ENCODE measurements around the gene C10orf90. TPM values are rescaled to one million over a fixed set of nuclear protein-coding genes. Genes with fewer than 3 reads are reported as not detected.

Gene C10orf90
- total RNA-seq, 4 donors from 2014 or later: 0.33 to 1.2 (median 1.1) TPM; not detected in 1

DNA sequence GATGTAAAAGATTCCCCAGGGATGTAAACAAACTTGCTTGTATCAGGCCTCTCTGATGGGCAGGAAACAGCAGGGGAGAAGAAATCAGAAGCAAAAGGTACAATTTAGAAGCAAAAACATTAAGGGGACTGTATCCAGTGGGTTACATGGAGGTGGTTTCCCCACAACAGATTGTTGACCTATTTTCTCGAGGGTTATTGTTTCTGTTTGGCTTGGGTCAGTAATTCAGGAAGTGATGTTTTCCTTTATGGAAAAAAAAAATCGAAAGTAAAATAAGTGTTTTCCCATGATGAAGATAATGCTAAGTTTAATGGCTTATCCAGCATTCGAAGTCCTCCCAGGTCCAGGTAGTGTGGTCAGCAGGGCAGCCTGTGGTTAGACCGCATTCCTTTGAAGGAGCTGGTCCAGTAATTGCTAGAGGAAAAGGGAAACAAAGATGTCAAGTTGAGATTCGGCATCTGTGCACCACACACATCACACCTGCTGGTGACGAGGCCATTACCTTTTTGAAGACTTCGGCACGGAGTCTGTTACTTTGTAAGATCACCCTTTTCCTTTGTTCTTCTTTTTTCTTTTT, 244.9 kb downstream of the C10orf90 start:
- TF ChIP-seq CTCF (IDR thresholded peaks at IDR 0.05; ENCODE audit: low read depth): no peak

DNA sequence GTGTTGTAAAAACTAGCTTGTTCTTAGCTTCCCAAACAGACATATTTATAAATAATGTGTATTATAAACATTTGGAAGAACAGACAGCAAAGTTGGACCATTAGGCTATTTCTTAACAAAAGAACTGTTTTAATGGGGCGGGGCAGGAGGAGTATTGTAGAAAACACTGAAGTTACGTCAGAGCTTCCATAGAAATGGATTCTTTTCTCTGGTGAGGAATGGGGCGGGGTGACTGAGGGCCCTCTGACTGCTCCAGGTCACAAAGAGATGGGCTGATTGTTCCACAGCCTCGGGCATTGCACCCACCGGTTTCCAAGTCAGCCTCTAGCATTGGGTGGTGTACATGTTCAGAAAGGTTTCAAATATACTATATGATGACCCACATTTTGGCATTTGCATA, 245.5 kb downstream of the C10orf90 start:
- no peak for TF ChIP-seq CTCF (IDR thresholded peaks at IDR 0.05; ENCODE audit: low read depth)

DNA sequence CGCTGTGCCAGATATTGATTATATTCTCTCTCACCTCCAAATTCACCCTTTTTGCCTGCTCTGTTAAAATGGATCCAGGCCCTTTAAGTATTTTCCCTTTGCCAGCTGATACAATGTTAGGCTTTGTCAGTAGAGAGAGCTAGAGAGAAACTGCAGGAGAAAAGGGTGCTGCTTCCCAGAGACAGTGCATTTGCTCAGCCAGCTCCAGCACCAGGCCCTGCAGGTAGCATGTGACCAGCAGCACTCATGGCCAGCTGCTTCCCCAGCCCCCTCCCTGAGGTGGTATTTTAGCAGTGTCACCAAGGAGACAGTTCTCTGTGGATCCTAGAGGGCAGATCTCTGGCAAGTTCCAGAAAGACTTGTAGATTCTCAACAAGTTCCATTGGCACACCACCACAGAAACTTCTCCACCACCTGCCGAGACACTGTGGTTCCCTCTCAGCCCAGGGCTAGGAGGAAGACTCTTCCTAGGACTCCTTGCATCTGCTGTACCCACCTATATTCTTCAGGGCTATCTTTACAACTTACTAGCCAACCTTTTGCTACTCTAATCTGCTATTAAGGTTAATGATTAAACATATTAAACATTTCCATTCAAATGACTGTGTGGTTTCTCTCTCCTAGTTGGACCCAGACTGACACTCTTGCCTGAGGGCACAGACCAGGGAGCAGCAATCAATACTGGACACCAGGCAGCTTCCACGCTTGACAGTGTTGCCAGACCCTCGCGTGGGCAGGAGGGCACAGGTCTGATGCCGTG, 246.6 kb downstream of the C10orf90 start:
- no peak for TF ChIP-seq CTCF (IDR thresholded peaks at IDR 0.05; ENCODE audit: low read depth)

- no peak for TF ChIP-seq CTCF (IDR thresholded peaks at IDR 0.05; ENCODE audit: low read depth)
These were observed 247.9 kb downstream of the C10orf90 start for GRCh38 chr10:126422567-126422966.

DNA sequence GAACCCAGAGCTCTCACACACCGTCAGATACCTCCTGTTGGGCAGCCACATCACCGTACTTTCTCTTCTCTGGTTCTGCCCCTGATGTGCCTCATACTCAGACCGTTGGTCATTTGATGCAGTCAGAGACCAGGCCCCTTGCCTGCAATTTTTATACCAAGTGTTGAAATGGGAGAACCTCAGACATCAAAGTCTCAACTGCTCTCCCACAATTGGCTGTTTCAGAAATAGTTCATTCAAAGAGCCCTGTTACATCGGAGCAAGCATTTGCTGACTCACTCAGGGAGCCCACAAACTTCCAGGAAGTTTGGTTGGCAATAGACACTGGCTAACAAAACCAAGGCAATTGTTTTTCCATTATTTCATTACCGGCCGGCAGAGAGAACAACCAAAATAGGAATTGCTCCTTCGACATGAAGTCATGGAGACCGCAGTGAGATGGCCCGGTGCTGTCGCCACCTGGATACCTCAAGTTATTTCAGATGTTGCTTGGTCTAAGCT, 248.7 kb downstream of the C10orf90 start:
- TF ChIP-seq CTCF (IDR thresholded peaks at IDR 0.05; ENCODE audit: low read depth): no peak

DNA sequence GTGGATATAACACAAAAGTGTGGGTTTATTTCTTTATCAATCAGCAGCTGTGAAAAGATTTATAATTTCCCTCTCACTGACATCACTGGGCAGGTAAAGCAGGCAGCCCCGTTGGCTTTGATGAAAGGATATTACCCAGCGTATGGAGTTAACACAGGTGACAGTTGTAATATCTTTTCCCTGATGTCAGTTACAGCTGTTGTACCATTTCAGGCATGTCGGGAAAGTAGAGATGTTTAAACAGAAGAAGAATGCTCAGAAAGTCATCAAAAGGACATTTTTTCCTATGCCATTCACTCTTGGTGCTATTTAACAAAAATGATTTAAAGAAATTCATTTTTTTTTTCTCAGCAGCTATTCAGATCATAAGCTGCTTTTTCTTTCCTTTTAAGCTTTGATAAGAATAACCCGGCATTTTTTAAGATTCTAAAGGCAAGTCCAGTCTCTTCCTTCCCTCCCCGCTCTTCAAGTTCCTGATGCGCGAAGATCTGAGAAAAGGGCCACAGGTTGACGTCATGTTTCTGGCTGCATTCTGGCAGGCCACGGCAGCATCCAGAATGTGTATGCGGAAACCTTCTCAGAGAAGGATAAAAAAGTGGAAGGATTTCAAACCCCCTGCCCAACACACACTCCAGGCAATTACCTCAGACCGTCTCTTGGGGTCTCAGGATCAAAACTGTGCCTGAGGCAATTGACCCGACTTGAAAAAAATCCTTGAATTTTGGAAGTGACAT, 249.8 kb downstream of the C10orf90 start:
- no peak for TF ChIP-seq CTCF (IDR thresholded peaks at IDR 0.05; ENCODE audit: low read depth)
